Endothelial cell of umbilical vein (primary cell): ENCODE data around the gene CALCOCO1. TPM values are rescaled to one million over a fixed set of nuclear protein-coding genes. Genes with fewer than 3 reads are reported as not detected.

Experiments
- BruUV-seq: library from RNA; stranded (reverse); fragments of 400-500 nt; replicated peaks from 2 replicates; lab custom pipeline; 2021; lab: Mats Ljungman, UMichigan
- CTCF ChIA-PET: fragments of 300-600, 350-600 bp; sonication (Branson Sonifier 250); formaldehyde crosslinking; loops from one replicate; lab custom pipeline; 2021; ENCODE audit warnings: antibody characterized with exemption, inconsistent platforms; lab: Charles Lee
- POLR2A ChIA-PET: fragments of 300-600, 350-600 bp; sonication (Branson Sonifier 250); formaldehyde crosslinking; loops from one replicate; lab custom pipeline; 2021; ENCODE audit warnings: antibody characterized with exemption, inconsistent platforms; lab: Charles Lee
- DNase-seq: peaks from one replicate; pipeline ENCODE4 v3.0.0-alpha.2; 2011; ENCODE audit warnings: low read depth, low spot score
- FAIRE-seq: peaks from 2 replicates; lab custom pipeline; 2011; peaks lifted over from hg19 to GRCh38; lab: Jason Lieb, UNC
- H2AFZ ChIP-seq: 2 replicates; pipeline ENCODE4 v1.6.0; 2012; ENCODE audit warnings: low read depth, low read length, control low read depth, inconsistent platforms
- H3K27ac ChIP-seq: 2 replicates; pipeline ENCODE4 v1.5.1; 2011; ENCODE audit warnings: low read depth, mild to moderate bottlenecking, control low read depth, low read length, moderate library complexity; ENCODE audit not compliant: insufficient read depth
- H3K27me3 ChIP-seq, 2 experiments: 2 replicates each; pipeline versions ENCODE4 v1.6.0 to v1.6.1; 2011; ENCODE audit warnings: low read length in 2 of 2, mixed read lengths in 1 of 2; ENCODE audit not compliant: control insufficient read depth in 2 of 2, insufficient read depth in 2 of 2
- H3K36me3 ChIP-seq, 2 experiments: 2 replicates in 1 of 2; 3 replicates in 1 of 2; pipeline ENCODE4 v1.5.1; 2011; ENCODE audit warnings: low read length in 2 of 2, mild to moderate bottlenecking in 1 of 2, moderate library complexity in 1 of 2; ENCODE audit not compliant: control insufficient read depth in 2 of 2, insufficient read depth in 2 of 2; ENCODE audit errors: extremely low read depth in 1 of 2
- H3K4me1 ChIP-seq: 3 replicates; pipeline ENCODE4 v1.5.1; 2011; ENCODE audit warnings: mild to moderate bottlenecking, low read length; ENCODE audit not compliant: control insufficient read depth, insufficient read depth; ENCODE audit errors: extremely low read depth
- H3K4me2 ChIP-seq: 2 replicates; pipeline ENCODE4 v1.6.1; 2011; ENCODE audit warnings: low read length, control low read depth, mixed read lengths; ENCODE audit not compliant: insufficient read depth
- H3K4me3 ChIP-seq, 3 experiments: fragments of 200-600 bp in 1 of 3; sonication (generic), shearing (Covaris generic) in 1 of 3; replicated peaks in 1 of 3; 2 replicates each; pipeline ENCODE4 v1.5.1; 2011 to 2016; ENCODE audit warnings: control low read depth in 3 of 3, low read length in 3 of 3, mild to moderate bottlenecking in 2 of 3, inconsistent platforms in 1 of 3, low read depth in 1 of 3, moderate library complexity in 1 of 3; ENCODE audit not compliant: insufficient read depth in 1 of 3
- H3K79me2 ChIP-seq: 2 replicates; pipeline ENCODE4 v1.6.0; 2012; ENCODE audit warnings: low read length, inconsistent platforms; ENCODE audit not compliant: control insufficient read depth, insufficient read depth
- H3K9ac ChIP-seq: replicated peaks from 2 replicates; pipeline ENCODE3; 2011; ENCODE audit warnings: low read length, control low read depth; ENCODE audit not compliant: insufficient read depth; ENCODE audit errors: extremely low read depth
- H3K9me1 ChIP-seq: replicated peaks from 3 replicates; pipeline ENCODE4 v1.6.0; 2011; ENCODE audit warnings: mild to moderate bottlenecking, low read length; ENCODE audit not compliant: control insufficient read depth, insufficient read depth; ENCODE audit errors: extremely low read depth
- H3K9me3 ChIP-seq: replicated peaks from 2 replicates; pipeline ENCODE4 v1.5.1; 2012; ENCODE audit warnings: low read length, inconsistent platforms; ENCODE audit not compliant: control insufficient read depth, insufficient read depth
- H4K20me1 ChIP-seq: replicated peaks from 2 replicates; pipeline ENCODE3; 2011; ENCODE audit warnings: mild to moderate bottlenecking, low read length; ENCODE audit not compliant: control insufficient read depth, insufficient read depth; ENCODE audit errors: extremely low read depth
- EZH2 ChIP-seq: IDR thresholded peaks from 2 replicates; pipeline ENCODE4 v1.6.1; 2012; ENCODE audit warnings: borderline replicate concordance, low read depth, mild to moderate bottlenecking, moderate library complexity, low read length, inconsistent platforms; ENCODE audit not compliant: severe bottlenecking
- FOS ChIP-seq: IDR thresholded peaks from 2 replicates; pipeline ENCODE4 v1.6.1; 2011; ENCODE audit warnings: mild to moderate bottlenecking, low read length, moderate library complexity, borderline replicate concordance; ENCODE audit not compliant: insufficient read depth
- GATA2 ChIP-seq: IDR thresholded peaks from 2 replicates; pipeline ENCODE4 v1.7.0; 2011; ENCODE audit warnings: low read depth, mild to moderate bottlenecking, moderate library complexity, mixed read lengths, low read length; ENCODE audit not compliant: insufficient read length, insufficient read depth
- JUN ChIP-seq: IDR thresholded peaks from 2 replicates; pipeline ENCODE4 v1.6.1; 2011; ENCODE audit warnings: borderline replicate concordance, low read depth; ENCODE audit not compliant: insufficient read length, insufficient read depth
- MYC ChIP-seq: IDR thresholded peaks from one replicate; pipeline ENCODE4 v1.6.1; 2011; ENCODE audit warnings: mild to moderate bottlenecking, low read depth, low read length
- POLR2A ChIP-seq: IDR thresholded peaks from 2 replicates; pipeline ENCODE4 v1.6.1; 2012; ENCODE audit warnings: low read depth, mild to moderate bottlenecking, control low read depth, low read length
- dilution Hi-C: fragments of 300-500 bp; cut with MboI; formaldehyde crosslinking; loops from one replicate; pipeline ENCODE4 v1.15.0; 2019; ENCODE audit warnings: low sequenced_read_pairs; ENCODE audit not compliant: extremely low pct_ligation_motif_present
- intact Hi-C: fragments of 100-400 bp; cut with micrococcal nuclease; formaldehyde crosslinking; loops from one replicate; pipeline ENCODE4 v1.10.0; 2022
- polyA plus RNA-seq, 4 experiments: library from polyadenylated mRNA; depleted of rRNA in 3 of 4; stranded (reverse) in 3 of 4; unstranded in 1 of 4; fragments of >200 nt; gene quantifications; 2 replicates each; pipeline versions ENCODE4 v1.2.1 to v1.2.3, GENCODE V29; 2011 to 2012; ENCODE audit warnings: missing spikeins in 1 of 4
- total RNA-seq: library from RNA; stranded (reverse); gene quantifications from 2 replicates; pipeline ENCODE4 v1.2.3, GENCODE V29; 2021
- TF ChIP-seq, protein P1 (sequence below), 2 donors: IDR thresholded peaks; 1 replicate in 1 of 2; 2 replicates in 1 of 2; pipeline ENCODE4 v1.5.1; 2011; ENCODE audit warnings: low read length in 2 of 2, mild to moderate bottlenecking in 2 of 2, moderate library complexity in 2 of 2, control low read depth in 1 of 2, inconsistent platforms in 1 of 2, low read depth in 1 of 2; ENCODE audit not compliant: insufficient read depth in 1 of 2; ENCODE audit errors: extremely low read depth in 1 of 2
- TF ChIP-seq, protein P2 (sequence below): IDR thresholded peaks from 2 replicates; pipeline ENCODE4 v1.6.1; 2011; ENCODE audit not compliant: insufficient read depth, insufficient read length

Gene CALCOCO1
- total and polyA plus RNA-seq, 2 donors (not counting 3 experiments of a cell fraction or from before 2014, with no cell fraction given): 70.9 to 135 TPM

DNA sequence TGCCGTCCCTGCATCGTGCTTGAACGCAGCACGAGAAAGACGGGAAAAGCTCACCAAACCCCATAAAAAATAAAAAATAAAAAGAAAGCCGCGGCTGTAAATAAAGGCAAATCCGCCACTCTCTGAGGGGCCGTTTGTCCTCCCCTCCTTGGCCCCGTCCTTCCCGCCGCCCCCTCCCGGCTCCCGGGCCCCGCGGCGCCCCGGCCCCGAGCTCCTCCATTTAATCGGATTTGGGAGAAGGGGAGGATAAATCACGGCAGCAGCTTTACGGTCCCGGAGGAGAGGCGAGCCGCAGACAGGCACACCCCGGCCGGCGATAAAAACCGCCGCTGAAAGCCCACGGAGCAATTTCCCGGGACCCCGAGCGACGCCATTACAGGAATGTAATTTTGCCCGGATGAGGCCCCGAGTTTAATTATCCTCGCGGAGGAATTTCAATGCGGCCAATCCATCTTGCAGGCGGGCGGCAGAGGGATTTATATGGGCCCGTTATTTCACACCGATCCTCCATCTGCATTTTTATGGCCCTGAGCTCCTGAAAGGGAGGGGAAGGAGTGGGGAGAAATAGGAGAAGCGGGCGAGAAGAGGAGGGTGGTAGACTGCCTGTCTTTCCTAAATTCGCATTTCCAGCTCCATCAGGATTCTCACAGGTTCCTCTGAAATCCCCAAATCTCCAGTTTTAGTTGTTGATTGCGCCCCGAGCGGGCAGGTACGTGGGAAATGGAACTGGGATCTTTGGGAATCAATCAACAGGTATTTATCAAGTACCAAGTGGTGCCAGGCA, 50.0 kb downstream of the CALCOCO1 start:
- ChIA-PET POLR2A (no interaction called here), CTCF (interaction anchor here (0.7 to 6.2 kb wide), 13 partner anchors 10 to 134 kb away, joined by 3 to 213 read pairs (median 4); partner anchors contain the start of gene ATF7)
- Histone ChIP-seq H3K4me2 (peak overlapping the region; percentile 44), H3K4me1 (peaks cover 26% of the 10 kb centered on the region), H3K9ac (peak overlapping the region; percentile 55), H2AFZ (peak overlapping the region; percentile 99), H3K79me2 (peaks cover 30% of the 10 kb centered on the region), H3K9me1 (no peaks in the 10 kb centered on the region), H3K36me3 (peaks cover 0 to 3% of the 10 kb centered on the region in 2 experiments), H3K4me3 (peak overlapping the region in 2 of 3 experiments; percentile 6 to 14), H3K27ac (peak overlapping the region; percentile 56), H4K20me1 (no peaks in the 10 kb centered on the region), H3K27me3 (no peaks in the 10 kb centered on the region), H3K9me3 (no peaks in the 10 kb centered on the region)
- dilution Hi-C loops: no loop called here
- intact Hi-C loops: loop anchor here (5.0 kb wide), 1 partner anchor 225 kb away; the partner anchor contains the start of gene PCBP2
- TF ChIP-seq EZH2: peak; percentile 23
- TF ChIP-seq FOS: no peak
- DNase-seq (peak; percentile 26), FAIRE-seq (peak; percentile 52)
- BruUV-seq: no TSS peak

DNA sequence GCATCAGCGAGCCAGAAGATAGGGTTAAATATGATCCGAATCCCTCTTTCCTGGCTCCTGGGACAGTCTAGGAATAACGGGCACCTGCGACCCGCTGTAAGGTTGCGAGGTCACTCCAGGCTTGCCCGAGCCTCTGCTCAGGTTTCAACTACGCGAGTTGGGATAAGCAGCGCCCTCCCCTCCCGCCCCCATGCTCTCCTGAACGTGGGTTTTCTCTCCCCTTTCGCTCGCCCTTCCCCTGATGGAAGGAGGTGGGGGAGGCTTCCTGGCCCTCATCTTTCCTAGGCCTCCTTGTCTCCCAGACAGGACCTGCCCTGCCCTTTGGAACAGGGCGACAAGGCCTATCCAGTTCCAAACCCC, 50.6 kb downstream of the CALCOCO1 start:
- Histone ChIP-seq H3K4me2 (peak overlapping the region; percentile 44), H3K27ac (peak overlapping the region; percentile 56), H3K9me1 (no peaks in the 10 kb centered on the region), H3K9ac (peak overlapping the region; percentile 55), H3K9me3 (no peaks in the 10 kb centered on the region), H3K79me2 (peaks cover 31% of the 10 kb centered on the region), H3K27me3 (no peaks in the 10 kb centered on the region), H3K36me3 (peaks cover 1 to 3% of the 10 kb centered on the region in 2 experiments), H3K4me1 (peaks cover 26% of the 10 kb centered on the region), H4K20me1 (no peaks in the 10 kb centered on the region), H2AFZ (peak overlapping the region; percentile 99), H3K4me3 (peak overlapping the region in 1 of 3 experiments; percentile 1)
- CTCF ChIA-PET: interaction anchor here (0.7 to 6.2 kb wide), 26 partner anchors 10 to 694 kb away, joined by 3 to 213 read pairs (median 4); partner anchors contain the start of gene ATF7
- intact Hi-C loops: loop anchor here (1.0 to 5.0 kb wide), 7 partner anchors 20 to 224 kb away; partner anchors contain the start of genes ATF7, PCBP2 and TARBP2
- no peak for FAIRE-seq
- TSS peak; percentile 86 for BruUV-seq
- POLR2A ChIA-PET: interaction anchor here (1.0 kb wide), 1 partner anchor 9 kb away, joined by 3 read pairs; no protein-coding TSS in a partner anchor
- dilution Hi-C loops: no loop called here
- no peak for DNase-seq
- TF ChIP-seq FOS (no peak), EZH2 (no peak), POLR2A (no peak), JUN (no peak), GATA2 (no peak), MYC (no peak)
- TF ChIP-seq, protein P1, sequence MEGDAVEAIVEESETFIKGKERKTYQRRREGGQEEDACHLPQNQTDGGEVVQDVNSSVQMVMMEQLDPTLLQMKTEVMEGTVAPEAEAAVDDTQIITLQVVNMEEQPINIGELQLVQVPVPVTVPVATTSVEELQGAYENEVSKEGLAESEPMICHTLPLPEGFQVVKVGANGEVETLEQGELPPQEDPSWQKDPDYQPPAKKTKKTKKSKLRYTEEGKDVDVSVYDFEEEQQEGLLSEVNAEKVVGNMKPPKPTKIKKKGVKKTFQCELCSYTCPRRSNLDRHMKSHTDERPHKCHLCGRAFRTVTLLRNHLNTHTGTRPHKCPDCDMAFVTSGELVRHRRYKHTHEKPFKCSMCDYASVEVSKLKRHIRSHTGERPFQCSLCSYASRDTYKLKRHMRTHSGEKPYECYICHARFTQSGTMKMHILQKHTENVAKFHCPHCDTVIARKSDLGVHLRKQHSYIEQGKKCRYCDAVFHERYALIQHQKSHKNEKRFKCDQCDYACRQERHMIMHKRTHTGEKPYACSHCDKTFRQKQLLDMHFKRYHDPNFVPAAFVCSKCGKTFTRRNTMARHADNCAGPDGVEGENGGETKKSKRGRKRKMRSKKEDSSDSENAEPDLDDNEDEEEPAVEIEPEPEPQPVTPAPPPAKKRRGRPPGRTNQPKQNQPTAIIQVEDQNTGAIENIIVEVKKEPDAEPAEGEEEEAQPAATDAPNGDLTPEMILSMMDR (IDR thresholded peaks at IDR 0.05; ENCODE audit: extremely low read depth in 1 of 2, insufficient read depth in 1 of 2, low read depth in 1 of 2, low read length in 2 of 2): no peak
- TF ChIP-seq, protein P2, sequence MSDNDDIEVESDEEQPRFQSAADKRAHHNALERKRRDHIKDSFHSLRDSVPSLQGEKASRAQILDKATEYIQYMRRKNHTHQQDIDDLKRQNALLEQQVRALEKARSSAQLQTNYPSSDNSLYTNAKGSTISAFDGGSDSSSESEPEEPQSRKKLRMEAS: no peak
